GM21786 (cell line): ENCODE results near the gene NUDT16.
"Not testable (repeated sequence)": the region's sequence is repeated elsewhere in the genome, so short reads cannot be mapped to it uniquely, and the experiment has no call there.

ENCODE experiments used
- ATAC-seq: cut with Tn5 transposase; IDR thresholded peaks from one replicate; pipeline ENCODE4 v1.9.1; 2021; ENCODE audit not compliant: unreplicated experiment

The NUDT16 gene

DNA sequence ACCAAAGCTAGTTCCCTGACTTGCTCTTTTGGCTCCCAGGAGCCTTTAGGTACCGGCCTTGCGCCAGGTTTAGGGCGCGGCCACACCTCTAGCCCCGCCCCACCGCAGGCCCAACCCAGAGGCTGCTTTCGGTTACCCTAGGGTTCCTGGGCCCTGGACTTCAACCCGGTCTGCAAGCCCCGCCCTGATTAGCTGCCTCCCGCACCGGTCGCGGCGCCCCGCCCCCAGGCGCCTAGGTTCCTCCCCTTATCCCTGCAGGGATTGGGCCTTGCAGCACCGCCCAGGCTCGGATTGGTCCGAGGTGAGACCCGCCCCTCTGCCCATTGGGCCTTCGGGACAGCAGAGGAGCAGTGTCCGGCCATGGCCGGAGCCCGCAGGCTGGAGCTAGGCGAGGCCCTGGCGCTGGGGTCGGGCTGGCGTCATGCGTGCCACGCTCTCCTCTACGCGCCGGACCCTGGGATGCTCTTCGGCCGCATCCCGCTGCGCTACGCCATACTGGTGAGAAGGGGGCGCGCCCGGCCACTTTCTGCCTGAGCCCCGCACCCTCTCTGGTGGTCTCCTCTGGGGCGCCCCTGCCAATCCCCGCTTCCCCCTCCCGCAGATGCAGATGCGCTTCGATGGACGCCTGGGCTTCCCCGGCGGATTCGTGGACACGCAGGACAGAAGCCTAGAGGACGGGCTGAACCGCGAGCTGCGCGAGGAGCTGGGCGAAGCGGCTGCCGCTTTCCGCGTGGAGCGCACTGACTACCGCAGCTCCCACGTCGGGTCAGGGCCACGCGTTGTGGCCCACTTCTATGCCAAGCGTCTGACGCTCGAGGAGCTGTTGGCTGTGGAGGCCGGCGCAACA, at the start of gene NUDT16:
Gene NUDT16 (plus strand): TSS at position 330 of the 847 bp plus-strand sequence. CDS start 31 bp downstream, at position 361.
- peak; percentile 98 for ATAC-seq

DNA sequence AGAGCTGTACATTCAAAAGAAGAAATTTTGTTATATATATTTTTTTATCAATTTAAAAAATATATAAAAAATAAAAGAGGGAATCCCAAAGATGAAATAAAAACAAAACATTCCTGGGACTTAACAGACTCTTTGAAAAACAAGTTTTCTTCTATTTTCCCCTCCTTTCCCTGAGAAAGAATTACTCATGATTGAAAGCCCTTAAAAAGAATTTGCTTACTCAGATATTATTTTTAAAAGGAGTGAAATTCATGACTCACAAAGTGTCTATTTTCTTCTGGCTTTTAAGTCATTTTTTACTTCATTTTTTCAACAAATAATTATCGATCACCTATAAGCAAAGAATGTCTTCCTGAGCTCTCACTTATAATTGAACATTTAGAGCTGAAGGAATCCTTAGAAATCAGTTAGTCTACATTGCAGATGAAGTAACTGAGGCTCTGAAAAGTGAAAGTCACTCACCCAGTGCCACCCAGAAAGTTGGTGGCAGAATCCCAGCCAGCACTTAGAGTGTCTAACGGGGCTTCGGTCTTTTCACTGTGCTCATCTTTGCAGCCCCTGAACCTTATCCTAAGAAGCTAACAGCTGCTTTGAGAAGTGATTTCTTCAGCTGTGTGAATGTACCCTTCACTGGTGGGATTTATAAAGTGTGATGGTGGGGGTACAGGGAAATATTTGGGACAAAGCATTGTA, 42.5 kb upstream of the NUDT16 start:
- ATAC-seq: no peak

DNA sequence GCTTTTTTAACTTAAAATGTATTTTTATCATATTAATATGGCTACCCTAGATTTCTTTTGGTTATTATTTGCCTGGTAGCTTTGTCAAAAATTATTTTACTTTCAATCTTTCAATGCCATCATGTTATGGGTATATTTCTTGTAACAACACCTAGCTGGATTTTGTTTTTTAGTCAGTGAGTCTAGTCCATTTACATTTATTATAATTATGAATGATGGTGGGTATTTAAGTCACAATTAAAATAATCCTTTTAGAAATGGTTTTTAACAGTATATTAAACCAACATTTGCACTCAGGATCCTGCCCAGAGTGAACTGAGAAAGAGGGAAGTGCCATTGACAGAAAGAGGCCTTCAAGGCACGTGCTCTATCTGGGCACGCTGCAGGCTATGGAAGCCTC, 39.8 kb upstream of the NUDT16 start:
- ATAC-seq: no peak

DNA sequence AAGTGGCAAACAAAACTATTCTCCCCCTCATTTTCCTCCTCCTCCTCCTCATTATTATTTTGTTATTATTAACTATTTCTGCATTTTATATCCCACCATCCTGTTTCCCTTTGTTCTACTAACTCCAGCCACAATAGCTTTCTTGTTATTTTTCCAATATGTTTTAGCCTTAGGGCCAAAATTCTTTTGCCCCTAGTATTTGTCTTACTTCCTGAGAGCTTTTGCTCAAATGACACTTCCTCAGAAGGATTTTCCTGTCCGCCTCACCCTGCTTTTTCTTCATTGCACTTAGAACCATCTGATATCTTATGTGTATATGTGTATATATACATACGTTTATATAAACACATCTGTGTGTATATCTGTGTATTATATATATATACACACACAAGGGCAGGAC, 32.7 kb upstream of the NUDT16 start:
- ATAC-seq: no peak

DNA sequence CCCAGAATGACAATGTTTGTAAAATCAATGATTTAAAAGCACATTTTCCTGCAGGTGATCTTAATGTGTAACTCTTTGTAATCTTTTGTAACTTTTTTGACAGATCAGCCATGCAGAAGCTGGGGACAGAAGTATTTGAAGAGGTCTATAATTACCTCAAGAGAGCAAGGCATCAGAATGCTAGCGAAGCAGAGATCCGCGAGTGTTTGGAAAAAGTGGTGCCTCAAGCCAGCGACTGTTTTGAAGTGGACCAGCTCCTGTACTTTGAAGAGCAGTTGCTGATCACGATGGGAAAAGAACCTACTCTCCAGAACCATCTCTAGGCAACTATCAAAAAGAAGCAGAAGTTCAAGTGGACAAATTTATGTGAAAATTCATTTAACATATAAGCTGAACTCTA, 32.1 kb upstream of the NUDT16 start:
- ATAC-seq: no peak

DNA sequence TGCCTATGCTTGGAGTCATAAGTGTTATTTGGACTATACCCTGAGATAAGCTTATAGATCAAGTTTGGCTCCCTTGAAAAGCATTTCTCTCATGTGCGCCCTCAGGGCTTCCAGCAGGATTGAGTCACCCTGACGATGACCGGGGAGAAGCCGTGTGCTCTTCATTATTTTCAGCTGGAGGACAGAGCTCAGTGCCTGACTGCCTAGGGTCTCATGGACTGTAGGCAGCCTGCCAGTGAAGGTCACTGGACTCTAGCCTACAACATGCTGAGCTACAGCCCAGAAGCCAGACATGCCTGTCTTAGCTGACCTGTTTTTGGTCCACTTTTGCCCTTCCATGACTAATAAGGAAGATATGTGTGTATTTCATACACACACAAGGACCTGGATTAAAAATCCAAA, 31.6 kb upstream of the NUDT16 start:
- ATAC-seq: no peak

DNA sequence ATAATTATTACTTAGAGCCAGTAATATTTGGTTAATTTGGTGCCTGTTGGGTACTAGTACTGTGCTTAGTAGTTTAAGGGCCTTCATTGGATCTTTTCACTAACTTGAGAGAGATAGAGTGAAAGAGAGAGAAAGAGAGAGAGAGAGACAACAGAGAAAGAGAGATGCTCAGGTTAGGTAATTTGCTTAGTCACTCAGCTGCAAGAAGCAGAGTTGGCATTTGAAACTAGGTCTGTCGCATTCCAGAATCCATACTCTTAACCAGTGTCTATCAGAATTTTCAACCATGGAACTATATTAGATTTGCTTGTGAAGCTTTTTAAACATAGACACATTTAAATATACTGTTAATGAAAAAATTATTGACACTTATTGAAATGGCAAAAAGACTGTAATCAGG, 31.1 kb upstream of the NUDT16 start:
- ATAC-seq: no peak

DNA sequence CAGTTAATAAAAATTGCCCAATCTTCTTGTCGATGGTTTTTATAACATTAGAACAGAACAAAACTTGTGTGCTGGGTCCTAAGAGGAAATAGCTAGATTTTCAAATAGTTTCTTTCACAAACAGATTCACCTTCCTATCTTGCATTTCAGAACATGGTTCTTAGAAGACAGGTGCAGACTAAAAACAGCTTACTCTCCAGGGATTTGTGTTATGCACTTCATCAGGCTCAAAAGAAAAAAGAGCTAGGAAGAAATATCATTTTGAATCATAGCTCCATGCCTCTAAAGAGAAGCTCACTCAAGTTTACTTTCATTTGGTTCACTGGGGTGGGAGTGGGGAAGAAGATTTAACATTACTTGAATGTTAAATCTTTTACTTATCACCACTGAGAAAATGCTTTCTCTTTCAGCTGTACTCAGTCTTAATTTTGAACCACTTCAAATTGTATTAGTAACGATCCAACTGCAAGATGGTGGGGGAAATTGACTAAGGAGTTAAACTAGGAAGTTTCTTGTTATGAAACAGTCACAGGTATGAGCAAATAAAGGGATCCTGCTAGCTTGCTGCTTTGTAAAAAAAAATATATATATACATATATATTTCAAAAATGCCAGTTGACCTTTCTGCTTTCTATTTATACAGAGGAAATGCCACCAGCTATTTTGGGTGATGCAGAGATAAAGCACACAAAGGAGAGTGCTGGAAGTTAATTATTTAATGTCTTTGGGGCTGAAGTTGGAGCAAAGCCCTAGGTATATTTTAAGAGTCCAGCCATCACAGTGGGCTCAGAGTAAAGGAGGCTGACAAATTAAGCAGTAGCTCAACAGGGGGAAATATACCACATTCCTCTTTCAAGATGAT, 28.3 kb upstream of the NUDT16 start:
- no peak for ATAC-seq

DNA sequence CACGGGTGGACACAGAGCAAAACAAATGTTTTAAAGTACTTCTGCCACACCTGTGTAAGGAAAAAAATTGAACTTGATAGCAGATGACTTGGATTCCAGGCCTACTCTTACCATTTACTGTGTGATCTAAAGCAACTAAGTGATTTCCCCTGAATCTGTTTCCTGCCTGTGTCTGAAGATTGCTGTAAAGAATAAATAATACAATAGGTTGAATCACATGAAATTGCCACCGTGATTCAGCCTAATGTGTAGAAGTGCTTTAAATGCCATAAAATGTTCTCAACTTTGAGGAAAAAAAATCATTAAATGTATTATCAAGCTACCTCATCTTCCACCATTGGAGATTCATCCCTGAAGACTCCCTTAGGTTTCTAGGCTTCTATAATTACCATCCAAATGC, 27.6 kb upstream of the NUDT16 start:
- ATAC-seq: no peak

DNA sequence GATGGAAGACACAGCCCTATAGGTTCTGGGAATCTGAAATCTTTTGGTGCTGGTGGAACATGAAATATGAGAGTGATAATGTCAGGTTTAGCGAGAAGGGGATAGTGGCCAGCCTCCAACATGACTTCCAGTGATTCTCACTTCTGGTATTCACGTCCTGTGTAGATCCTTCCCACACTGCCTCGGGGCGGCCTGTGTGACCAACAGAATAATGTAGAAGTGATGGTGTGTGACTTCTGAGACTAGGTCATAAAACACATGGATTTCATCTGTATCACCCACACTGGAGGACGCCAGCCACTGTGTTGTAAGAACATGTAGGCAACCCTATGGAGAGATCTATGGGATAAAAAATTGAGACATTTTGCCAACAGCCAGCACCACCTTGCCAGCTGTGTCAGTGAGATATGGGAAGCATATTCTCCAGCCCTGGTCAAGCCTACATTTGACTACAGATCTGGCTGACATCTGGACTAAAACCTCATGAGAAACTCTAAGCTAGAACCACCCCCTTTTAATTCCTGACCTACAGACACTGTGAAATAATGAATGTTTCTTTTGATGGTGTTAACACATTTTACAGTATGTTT, 25.5 kb upstream of the NUDT16 start:
- no peak for ATAC-seq

DNA sequence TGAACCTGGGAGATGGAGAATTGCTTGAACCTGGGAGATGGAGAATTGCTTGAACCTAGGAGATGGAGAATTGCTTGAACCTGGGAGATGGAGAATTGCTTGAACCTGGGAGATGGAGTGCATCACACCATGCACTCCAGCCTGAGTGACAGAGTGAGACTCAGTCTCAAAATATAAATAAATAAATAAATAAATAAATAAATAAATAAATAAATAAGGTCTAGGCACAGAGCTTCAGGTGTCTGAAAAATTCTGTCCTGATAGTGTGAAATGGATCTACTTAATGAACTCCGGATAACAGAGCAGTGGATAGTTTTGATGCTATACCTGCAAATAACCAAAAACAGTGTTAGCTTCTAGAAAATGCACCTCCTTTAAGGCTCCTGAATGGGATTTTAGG, 24.3 kb upstream of the NUDT16 start:
- ATAC-seq: no peak

DNA sequence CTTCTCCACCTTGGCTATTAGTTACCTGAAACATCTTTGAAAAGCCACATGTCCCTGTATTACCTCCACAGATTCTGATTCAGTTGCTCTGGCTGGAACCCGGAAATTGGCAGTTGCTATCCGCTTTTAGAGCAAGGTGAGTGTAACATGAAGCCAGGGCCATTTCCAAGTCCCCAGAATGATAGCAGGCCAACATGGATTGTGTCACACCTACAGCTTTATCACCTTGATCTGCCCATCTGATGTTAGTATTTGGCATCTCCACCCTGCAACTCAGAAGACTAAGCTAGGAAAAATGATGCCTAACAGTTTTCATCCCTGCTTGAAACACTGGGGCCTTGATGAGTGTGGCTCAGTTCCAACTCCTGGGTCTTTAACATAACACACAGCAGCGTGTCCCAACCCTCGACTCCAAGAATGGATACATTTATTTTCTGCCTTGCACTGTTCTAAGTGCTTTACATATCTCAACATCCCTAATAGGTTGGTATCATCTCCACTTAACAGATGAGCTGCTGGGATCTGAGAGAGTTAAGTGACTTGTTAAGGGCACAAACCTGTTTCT, 21.3 kb upstream of the NUDT16 start:
- ATAC-seq: no peak

DNA sequence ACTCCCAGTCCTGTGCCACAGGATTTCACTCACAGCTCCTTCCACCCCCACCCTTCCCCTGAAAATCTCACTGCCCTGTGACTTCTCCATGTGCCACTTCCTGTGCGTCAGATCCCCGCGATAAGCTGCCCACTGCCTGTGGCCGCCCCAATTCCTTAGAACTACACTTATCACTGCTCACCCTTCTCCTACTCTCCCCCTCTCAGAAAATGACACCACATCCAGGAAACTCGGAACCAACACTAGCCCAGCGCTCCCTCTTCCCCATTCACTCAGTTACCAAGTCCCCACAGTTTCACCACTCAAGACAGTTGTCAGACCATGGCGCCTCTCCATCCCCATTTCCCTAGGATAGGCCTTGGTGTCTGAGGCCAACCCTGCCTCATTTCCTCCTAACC, 20.5 kb upstream of the NUDT16 start:
- ATAC-seq: not testable (repeated sequence)

DNA sequence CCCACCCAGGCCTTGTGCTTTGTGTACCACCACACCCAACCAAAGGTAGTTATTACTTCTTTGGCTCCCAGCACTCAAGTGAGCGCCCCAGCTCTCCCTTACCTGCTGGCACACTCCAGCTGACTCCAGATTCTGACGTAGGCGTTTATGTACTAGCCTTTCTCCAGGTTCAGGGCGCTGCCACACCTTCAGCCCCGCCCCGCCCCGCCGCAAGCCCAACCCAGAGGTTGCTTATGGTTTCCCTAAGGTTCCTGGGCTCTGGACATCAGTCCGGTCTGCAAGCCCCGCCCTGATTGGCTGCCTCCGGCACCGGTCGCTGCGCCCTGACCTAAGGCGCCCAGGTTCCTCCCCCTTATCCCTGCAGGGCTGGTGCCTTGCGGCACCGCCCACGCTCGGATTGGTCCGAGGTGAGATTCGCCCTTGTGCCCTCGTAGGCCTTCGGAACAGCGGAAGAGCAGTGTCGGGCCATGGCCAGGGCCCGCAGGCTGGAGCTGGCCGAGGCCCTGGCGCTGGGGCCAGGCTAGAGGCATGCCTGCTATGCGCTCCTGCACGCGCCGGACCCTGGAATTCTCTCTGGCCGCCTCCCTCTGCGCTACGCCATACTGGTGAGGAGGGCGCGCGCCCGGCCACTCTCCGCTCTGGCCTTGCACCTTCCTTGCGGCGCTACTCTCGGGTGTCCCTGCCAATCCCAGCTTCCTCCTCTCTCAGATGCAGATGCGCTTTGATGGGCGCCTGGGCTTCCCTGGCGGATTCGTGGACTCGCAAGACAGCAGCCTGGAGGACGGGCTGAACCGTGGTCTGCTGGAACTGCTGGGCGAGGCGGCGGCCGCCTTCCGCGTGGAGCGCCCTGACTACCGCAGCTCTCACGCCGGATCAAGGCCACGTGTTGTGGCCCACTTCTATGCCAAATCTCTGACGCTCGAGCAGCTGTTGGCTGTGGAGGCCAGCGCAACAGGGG, 19.8 kb upstream of the NUDT16 start:
- peak; percentile 96 for ATAC-seq

DNA sequence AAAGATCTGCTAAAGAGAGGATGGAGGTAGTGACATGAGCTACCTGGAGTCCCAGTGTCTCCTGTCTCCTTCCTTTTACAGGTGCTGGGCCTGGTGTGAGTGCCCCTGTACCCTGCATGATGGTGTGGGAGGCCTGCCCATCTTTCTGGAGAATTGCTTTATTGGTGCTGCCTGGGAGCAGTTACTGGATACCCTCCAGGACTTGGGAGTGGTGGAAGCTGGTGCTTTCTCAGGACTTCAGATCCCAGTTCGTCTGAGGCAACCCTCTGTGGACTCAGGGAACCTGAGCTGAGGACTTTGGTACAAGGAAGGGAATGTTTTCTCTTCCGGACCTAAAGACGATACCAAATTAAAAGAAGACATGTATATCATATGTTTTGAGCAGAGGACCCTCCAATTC, 18.3 kb upstream of the NUDT16 start:
- no peak for ATAC-seq

DNA sequence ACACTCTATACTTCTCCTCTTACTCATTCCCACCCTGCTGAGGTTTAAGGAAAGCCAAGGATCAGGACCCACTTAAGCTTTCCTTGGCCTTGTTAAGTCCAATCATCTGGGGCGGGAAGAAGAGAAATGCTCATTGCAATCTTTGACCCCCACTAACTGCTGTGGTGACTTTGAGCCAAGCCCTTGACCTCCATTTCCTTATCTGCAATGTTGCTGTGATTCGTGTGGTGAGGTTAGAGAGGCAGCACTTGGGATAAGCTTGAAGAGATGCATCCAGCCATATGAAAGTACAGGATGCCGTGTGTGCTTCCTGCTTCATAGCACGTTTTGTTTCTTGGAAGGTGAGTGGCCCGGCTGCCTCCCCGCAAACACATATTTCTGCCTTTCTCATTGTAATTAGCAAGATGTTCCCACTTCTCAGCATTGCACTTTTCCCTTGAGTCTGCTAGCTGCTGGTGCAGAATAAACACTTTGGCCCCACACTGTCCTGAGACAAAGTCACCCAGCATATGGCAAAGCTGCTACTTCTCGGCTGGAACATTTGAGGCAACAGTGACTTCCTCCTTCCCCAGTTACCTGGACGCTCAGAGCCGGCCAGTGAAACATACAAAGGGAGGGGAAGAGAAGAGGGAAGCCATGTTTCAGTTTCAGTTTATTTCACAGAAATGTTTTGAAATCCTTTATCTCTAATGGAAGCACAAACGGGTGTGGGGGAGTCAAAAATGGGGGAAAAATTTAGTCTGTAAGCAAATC, 10.5 kb upstream of the NUDT16 start:
- ATAC-seq: no peak

DNA sequence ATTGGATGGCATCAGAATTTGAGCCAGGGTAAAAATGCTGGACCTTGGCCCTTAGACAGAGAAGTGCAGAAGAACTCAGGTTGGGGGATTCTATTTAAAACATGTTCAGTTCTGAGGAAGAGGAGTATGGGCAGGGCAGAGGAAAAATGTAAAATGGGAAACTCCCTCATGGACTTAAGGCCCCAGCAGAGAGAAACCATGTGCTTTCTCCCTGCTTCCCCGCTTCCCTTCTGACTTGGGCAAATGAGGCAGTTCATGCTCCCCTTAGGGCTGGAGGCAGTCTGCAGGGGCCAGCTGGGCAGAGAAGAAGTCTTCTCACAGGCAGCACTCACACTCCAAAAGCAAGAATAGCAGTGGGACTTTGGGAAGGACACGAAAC, 9.9 kb upstream of the NUDT16 start:
- ATAC-seq: no peak

DNA sequence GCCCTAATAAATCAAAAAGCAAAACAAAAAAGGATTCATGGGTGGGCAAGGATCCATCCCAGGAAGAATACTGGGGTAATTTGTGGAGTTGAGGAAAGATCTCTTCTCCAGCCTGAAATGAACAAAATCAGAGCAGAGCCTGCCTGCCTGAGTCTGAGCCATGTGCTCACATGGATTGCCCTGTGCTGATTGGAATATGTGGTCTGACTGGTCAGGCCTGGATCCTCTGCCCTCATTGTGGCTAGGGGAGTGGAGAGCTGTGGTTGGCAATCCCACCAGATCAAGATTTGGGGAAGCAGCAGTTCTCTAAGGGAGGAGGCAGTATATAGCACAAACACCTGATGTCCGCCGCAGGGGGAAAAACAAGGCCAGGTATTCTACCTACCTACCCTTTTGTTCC, 6.8 kb upstream of the NUDT16 start:
- ATAC-seq: no peak

DNA sequence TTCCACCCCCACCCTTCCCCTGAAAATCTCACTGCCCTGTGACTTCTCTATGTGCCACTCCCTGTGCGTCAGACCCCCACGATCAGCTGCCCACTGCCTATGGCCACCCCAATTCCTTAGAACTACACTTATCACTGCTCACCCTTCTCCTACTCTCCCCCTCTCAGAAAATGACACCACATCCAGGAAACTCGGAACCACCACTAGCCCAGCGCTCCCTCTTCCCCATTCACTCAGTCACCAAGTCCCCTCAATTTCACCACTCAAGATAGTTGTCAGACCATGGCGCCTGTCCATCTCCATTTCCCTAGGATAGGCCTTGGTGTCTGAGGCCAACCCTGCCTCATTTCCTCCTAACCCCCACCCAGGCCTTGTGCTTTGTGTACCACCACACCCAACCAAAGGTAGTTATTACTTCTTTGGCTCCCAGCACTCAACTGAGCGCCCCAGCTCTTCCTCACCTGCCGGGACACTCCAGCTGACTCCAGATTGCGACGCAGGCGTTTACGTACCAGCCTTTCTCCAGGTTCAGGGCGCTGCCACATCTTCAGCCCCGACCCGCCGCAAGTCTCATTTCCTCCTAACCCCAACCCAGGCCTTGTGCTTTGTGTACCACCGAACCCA, 641 bp upstream of the NUDT16 start:
- not testable (repeated sequence) for ATAC-seq
